Measurements from ENCODE around the gene STK10. TPM values are rescaled to one million over a fixed set of nuclear protein-coding genes. Genes with fewer than 3 reads are reported as not detected.

The STK10 gene
- polyA plus RNA-seq, 1 donor (not counting 4 experiments of a cell fraction or from before 2014, with no cell fraction given) = 19.8 TPM

- Histone ChIP-seq H3K9me1 (ENCODE audit: control insufficient read depth, extremely low read depth, insufficient read depth, low read length) (peaks cover 2% of the 10 kb centered on the region), H3K9ac (ENCODE audit: control insufficient read depth, extremely low read depth, insufficient read depth, low read length) (no peak overlapping the region), H3K4me2 (ENCODE audit: control insufficient read depth, extremely low read depth, insufficient read depth, low read depth, low read length) (peak overlapping the region; percentile 97), H3K27ac (ENCODE audit: control insufficient read depth, insufficient read depth, low read length) (no peak overlapping the region), H3K79me2 (ENCODE audit: control insufficient read depth, insufficient read depth, low read length) (peaks cover 26% of the 10 kb centered on the region), H3K4me1 (ENCODE audit: control insufficient read depth, extremely low read depth, insufficient read depth, low read length) (peaks cover 17% of the 10 kb centered on the region), H3K9me3 (ENCODE audit: control insufficient read depth, low read depth, low read length) (no peaks in the 10 kb centered on the region), H4K20me1 (ENCODE audit: control insufficient read depth, extremely low read depth, insufficient read depth, low read length) (peaks cover 3% of the 10 kb centered on the region), H2AFZ (ENCODE audit: control insufficient read depth, low read length) (no peak overlapping the region), H3K4me3 (ENCODE audit: control insufficient read depth in 2 of 3, extremely low read depth in 1 of 3, insufficient read depth in 2 of 3, low read depth in 1 of 3, low read length in 3 of 3) (no peak overlapping the region), H3K36me3 (ENCODE audit: control insufficient read depth in 2 of 2, extremely low read depth in 1 of 2, insufficient read depth in 2 of 2, low read length in 2 of 2) (no peaks in the 10 kb centered on the region), H3K27me3 (ENCODE audit: control insufficient read depth, extremely low read depth, insufficient read depth, low read length) (no peaks in the 10 kb centered on the region)
- TF ChIP-seq, protein P1, sequence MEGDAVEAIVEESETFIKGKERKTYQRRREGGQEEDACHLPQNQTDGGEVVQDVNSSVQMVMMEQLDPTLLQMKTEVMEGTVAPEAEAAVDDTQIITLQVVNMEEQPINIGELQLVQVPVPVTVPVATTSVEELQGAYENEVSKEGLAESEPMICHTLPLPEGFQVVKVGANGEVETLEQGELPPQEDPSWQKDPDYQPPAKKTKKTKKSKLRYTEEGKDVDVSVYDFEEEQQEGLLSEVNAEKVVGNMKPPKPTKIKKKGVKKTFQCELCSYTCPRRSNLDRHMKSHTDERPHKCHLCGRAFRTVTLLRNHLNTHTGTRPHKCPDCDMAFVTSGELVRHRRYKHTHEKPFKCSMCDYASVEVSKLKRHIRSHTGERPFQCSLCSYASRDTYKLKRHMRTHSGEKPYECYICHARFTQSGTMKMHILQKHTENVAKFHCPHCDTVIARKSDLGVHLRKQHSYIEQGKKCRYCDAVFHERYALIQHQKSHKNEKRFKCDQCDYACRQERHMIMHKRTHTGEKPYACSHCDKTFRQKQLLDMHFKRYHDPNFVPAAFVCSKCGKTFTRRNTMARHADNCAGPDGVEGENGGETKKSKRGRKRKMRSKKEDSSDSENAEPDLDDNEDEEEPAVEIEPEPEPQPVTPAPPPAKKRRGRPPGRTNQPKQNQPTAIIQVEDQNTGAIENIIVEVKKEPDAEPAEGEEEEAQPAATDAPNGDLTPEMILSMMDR (optimal IDR thresholded peaks at IDR 0.05 in 1 of 3, IDR thresholded peaks at IDR 0.05 in 1 of 3, conservative IDR thresholded peaks at IDR 0.05 in 1 of 3; ENCODE audit: extremely low read depth in 1 of 3, insufficient read depth in 2 of 3, low read length in 3 of 3) = no peak
- TF ChIP-seq EZH2 (IDR thresholded peaks at IDR 0.05; ENCODE audit: low read length) = no peak
- dilution Hi-C loops (cut with MboI; ENCODE audit: extremely low pct_ligation_motif_present, low sequenced_read_pairs) = no loop called here
- FAIRE-seq = no peak
- no peak for DNase-seq (ENCODE audit: low read depth, low spot score)
These were observed 1.1 kb upstream of the STK10 start for GRCh38 chr5:172188893-172189692.

DNA sequence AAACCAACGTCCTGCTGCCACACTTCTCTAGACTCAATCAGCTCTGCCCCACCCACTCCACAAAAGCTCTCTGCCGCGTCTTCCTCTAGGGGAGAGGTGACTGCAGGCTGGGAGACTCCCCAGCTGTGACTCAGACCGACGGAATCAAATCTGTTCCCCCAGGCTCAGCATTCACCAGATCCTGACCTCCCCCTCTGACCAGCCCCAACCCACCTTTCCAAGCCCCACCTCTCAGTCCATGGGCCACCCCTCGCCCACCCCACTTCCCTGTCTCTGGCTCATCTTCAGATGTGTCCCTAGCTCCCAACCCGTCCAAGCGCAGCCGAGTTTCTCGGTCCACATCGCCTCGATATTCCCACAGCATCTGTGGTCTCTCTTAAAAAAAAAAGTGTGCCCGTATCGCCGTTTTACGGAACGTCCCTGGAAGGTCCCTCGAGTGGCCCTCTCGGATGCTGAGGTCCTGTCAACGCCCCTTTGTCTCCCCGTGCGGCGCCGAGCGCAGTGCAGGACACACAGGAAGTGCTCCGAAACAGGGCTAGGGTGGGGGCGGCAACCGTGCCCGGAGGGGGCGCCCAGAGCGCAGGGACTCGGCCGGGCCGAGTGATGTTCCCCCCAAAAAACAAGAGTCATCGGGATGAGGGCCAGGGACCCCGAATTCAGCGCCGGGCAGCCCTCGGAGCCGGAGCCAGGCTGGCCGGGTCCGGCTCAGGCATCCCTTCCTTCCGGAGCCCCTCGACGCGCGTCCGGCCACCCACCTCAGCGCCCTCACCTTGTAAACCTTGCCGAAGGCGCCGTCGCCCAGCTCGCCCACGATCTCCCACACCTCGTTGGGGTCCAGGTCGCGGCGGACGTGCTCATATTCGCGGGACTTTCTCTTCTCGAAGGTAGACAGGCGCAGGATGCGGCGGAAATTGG, 649 bp downstream of the STK10 start:
- no peaks in the 10 kb centered on the region for H3K9me3 ChIP-seq (ENCODE audit: control insufficient read depth, low read depth, low read length)
- peak overlapping the region; percentile 97 to 99 (median 97) for H3K4me3 ChIP-seq (ENCODE audit: control insufficient read depth in 2 of 3, extremely low read depth in 1 of 3, insufficient read depth in 2 of 3, low read depth in 1 of 3, low read length in 3 of 3)
- H2AFZ ChIP-seq (ENCODE audit: control insufficient read depth, low read length) = peak overlapping the region; percentile 74
- H3K27me3 ChIP-seq (ENCODE audit: control insufficient read depth, extremely low read depth, insufficient read depth, low read length) = no peaks in the 10 kb centered on the region
- DNase-seq (ENCODE audit: low read depth, low spot score) (peak; percentile 87), FAIRE-seq (peak; percentile 72)
- peaks cover 5% of the 10 kb centered on the region for H4K20me1 ChIP-seq (ENCODE audit: control insufficient read depth, extremely low read depth, insufficient read depth, low read length)
- H3K4me2 ChIP-seq (ENCODE audit: control insufficient read depth, extremely low read depth, insufficient read depth, low read depth, low read length) = peak overlapping the region; percentile 97
- H3K36me3 ChIP-seq (ENCODE audit: control insufficient read depth in 2 of 2, extremely low read depth in 1 of 2, insufficient read depth in 2 of 2, low read length in 2 of 2) = peaks cover 1 to 3% of the 10 kb centered on the region in 2 experiments
- peaks cover 2% of the 10 kb centered on the region for H3K9me1 ChIP-seq (ENCODE audit: control insufficient read depth, extremely low read depth, insufficient read depth, low read length)
- no peak for TF ChIP-seq EZH2 (IDR thresholded peaks at IDR 0.05; ENCODE audit: low read length)
- TF ChIP-seq, protein P1 (optimal IDR thresholded peaks at IDR 0.05 in 1 of 3, IDR thresholded peaks at IDR 0.05 in 1 of 3, conservative IDR thresholded peaks at IDR 0.05 in 1 of 3; ENCODE audit: extremely low read depth in 1 of 3, insufficient read depth in 2 of 3, low read length in 3 of 3) = no peak
- peaks cover 42% of the 10 kb centered on the region for H3K79me2 ChIP-seq (ENCODE audit: control insufficient read depth, insufficient read depth, low read length)
- H3K4me1 ChIP-seq (ENCODE audit: control insufficient read depth, extremely low read depth, insufficient read depth, low read length) = peaks cover 17% of the 10 kb centered on the region
- dilution Hi-C loops (cut with MboI; ENCODE audit: extremely low pct_ligation_motif_present, low sequenced_read_pairs) = no loop called here
- H3K9ac ChIP-seq (ENCODE audit: control insufficient read depth, extremely low read depth, insufficient read depth, low read length) = peak overlapping the region; percentile 92
- H3K27ac ChIP-seq (ENCODE audit: control insufficient read depth, insufficient read depth, low read length) = peak overlapping the region; percentile 94
